ENCODE measurements around the gene BBOX1. TPM values are rescaled to one million over a fixed set of nuclear protein-coding genes. Genes with fewer than 3 reads are reported as not detected.
A peak's percentile ranks its signal among the peaks of the same experiment; 100 is the strongest.

BBOX1 gene
- total RNA-seq, 1 experiment from 2014 or later = not detected

- Histone ChIP-seq H3K9me3 (ENCODE audit: control insufficient read depth, insufficient read depth, low read depth, low read length) (no peaks in the 10 kb centered on the region), H3K27ac (ENCODE audit: low read length) (no peak within 1 kb of the TSS), H3K4me1 (ENCODE audit: control insufficient read depth, insufficient read depth, low read length) (no peaks in the 10 kb centered on the region), H3K36me3 (ENCODE audit: control insufficient read depth, insufficient read depth, low read length) (no peaks in the 10 kb centered on the region; the same call in 1 of the 2 replicates), H3K4me3 (ENCODE audit: low read depth in 2 of 2, low read length in 2 of 2) (peak within 1 kb of the TSS in 1 of 2 experiments; percentile 23; a peak in 2 of 4 replicates), H3K27me3 (ENCODE audit: control insufficient read depth, insufficient read depth, low read length) (peaks cover 5% of the 10 kb centered on the region)
- DNase-seq (ENCODE audit: low read depth, low spot score) (no peak), ATAC-seq (no peak)
- in situ Hi-C loops (cut with HindIII; ENCODE audit: low pct_unique_long_range_greater_than_20kb, low sequenced_read_pairs) (no loop called here), intact Hi-C loops (cut with micrococcal nuclease; ENCODE audit: unreplicated experiment) (no loop called here)
- no TSS peak for BruUV-seq (replicated peaks)
- ChIA-PET POLR2A (no interaction called here), CTCF (no interaction called here)
- TF ChIP-seq SIN3A (IDR thresholded peaks at IDR 0.05; ENCODE audit: borderline replicate concordance, insufficient read depth, low read depth, low read length) (no peak), REST (IDR thresholded peaks at IDR 0.05; ENCODE audit: insufficient read depth in 1 of 2, low read depth in 2 of 2, low read length in 1 of 2) (no peak), TCF7L2 (IDR thresholded peaks at IDR 0.05; ENCODE audit: low read depth, low read length) (no peak), POLR2AphosphoS5 (IDR thresholded peaks at IDR 0.05; ENCODE audit: low read depth, low read length) (no peak)
- TF ChIP-seq, protein P1, sequence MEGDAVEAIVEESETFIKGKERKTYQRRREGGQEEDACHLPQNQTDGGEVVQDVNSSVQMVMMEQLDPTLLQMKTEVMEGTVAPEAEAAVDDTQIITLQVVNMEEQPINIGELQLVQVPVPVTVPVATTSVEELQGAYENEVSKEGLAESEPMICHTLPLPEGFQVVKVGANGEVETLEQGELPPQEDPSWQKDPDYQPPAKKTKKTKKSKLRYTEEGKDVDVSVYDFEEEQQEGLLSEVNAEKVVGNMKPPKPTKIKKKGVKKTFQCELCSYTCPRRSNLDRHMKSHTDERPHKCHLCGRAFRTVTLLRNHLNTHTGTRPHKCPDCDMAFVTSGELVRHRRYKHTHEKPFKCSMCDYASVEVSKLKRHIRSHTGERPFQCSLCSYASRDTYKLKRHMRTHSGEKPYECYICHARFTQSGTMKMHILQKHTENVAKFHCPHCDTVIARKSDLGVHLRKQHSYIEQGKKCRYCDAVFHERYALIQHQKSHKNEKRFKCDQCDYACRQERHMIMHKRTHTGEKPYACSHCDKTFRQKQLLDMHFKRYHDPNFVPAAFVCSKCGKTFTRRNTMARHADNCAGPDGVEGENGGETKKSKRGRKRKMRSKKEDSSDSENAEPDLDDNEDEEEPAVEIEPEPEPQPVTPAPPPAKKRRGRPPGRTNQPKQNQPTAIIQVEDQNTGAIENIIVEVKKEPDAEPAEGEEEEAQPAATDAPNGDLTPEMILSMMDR (IDR thresholded peaks at IDR 0.05) = no peak
These were observed 46.6 kb upstream of the BBOX1 start, which contains the start of gene FIBIN for GRCh38 chr11:26993965-26994457. FIBIN (plus strand) TSS chr11:26994112; CDS start chr11:26994527, 415 bp downstream.

GRCh38 chr11:26994631-26995095, 46.0 kb upstream of the BBOX1 start:
- DNase-seq (ENCODE audit: low read depth, low spot score) (no peak), ATAC-seq (no peak)
- Histone ChIP-seq H3K4me1 (ENCODE audit: control insufficient read depth, insufficient read depth, low read length) (no peaks in the 10 kb centered on the region), H3K4me3 (ENCODE audit: low read depth in 2 of 2, low read length in 2 of 2) (no peak overlapping the region), H3K27ac (ENCODE audit: low read length) (no peak overlapping the region), H3K27me3 (ENCODE audit: control insufficient read depth, insufficient read depth, low read length) (peaks cover 5% of the 10 kb centered on the region), H3K36me3 (ENCODE audit: control insufficient read depth, insufficient read depth, low read length) (no peaks in the 10 kb centered on the region; the same call in 1 of the 2 replicates), H3K9me3 (ENCODE audit: control insufficient read depth, insufficient read depth, low read depth, low read length) (no peaks in the 10 kb centered on the region)
- in situ Hi-C loops (cut with HindIII; ENCODE audit: low pct_unique_long_range_greater_than_20kb, low sequenced_read_pairs) = no loop called here
- TF ChIP-seq, protein P1 (IDR thresholded peaks at IDR 0.05) = no peak
- TF ChIP-seq SIN3A (IDR thresholded peaks at IDR 0.05; ENCODE audit: borderline replicate concordance, insufficient read depth, low read depth, low read length) (no peak), TCF7L2 (IDR thresholded peaks at IDR 0.05; ENCODE audit: low read depth, low read length) (no peak), POLR2AphosphoS5 (IDR thresholded peaks at IDR 0.05; ENCODE audit: low read depth, low read length) (no peak), REST (IDR thresholded peaks at IDR 0.05; ENCODE audit: insufficient read depth in 1 of 2, low read depth in 2 of 2, low read length in 1 of 2) (no peak)
- intact Hi-C loops (cut with micrococcal nuclease; ENCODE audit: unreplicated experiment) = no loop called here
- BruUV-seq (replicated peaks) = no TSS peak
- ChIA-PET POLR2A (no interaction called here), CTCF (no interaction called here)
